ENCODE results near the gene PLCXD1.
"Not testable (repeated sequence)": the region's sequence is repeated elsewhere in the genome, so short reads cannot be mapped to it uniquely, and the experiment has no call there.

Gene PLCXD1

GRCh38 chrX:302975-303374 is 21.8 kb downstream of the PLCXD1 start:
- H3K27me3 ChIP-seq (replicated peaks; ENCODE audit: control insufficient read depth, insufficient read depth, low read length): no peaks in the 10 kb centered on the region
- DNase-seq (ENCODE audit: extremely low read depth, insufficient read length): no peak
- TF ChIP-seq CTCF (IDR thresholded peaks at IDR 0.05; ENCODE audit: insufficient read depth, low read length, poor library complexity, severe bottlenecking): no peak
- no peak overlapping the region for H3K4me3 ChIP-seq (replicated peaks; ENCODE audit: low read depth, low read length)
- peaks cover 15% of the 10 kb centered on the region for H3K36me3 ChIP-seq (ENCODE audit: control insufficient read depth, insufficient read depth, low read length)

- H3K27me3 ChIP-seq (replicated peaks; ENCODE audit: control insufficient read depth, insufficient read depth, low read length); H3K4me3 ChIP-seq (replicated peaks; ENCODE audit: low read depth, low read length); DNase-seq (ENCODE audit: extremely low read depth, insufficient read length): not testable (repeated sequence)
- peaks cover 24% of the 10 kb centered on the region for H3K36me3 ChIP-seq (ENCODE audit: control insufficient read depth, insufficient read depth, low read length)
Observed at GRCh38 chrX:305781-306613, 24.8 kb downstream of the PLCXD1 start.

- H3K4me3 ChIP-seq (replicated peaks; ENCODE audit: low read depth, low read length); DNase-seq (ENCODE audit: extremely low read depth, insufficient read length); H3K27me3 ChIP-seq (replicated peaks; ENCODE audit: control insufficient read depth, insufficient read depth, low read length): not testable (repeated sequence)
- H3K36me3 ChIP-seq (ENCODE audit: control insufficient read depth, insufficient read depth, low read length): peaks cover 27% of the 10 kb centered on the region
Observed at GRCh38 chrX:306614-307251, 25.6 kb downstream of the PLCXD1 start.

GRCh38 chrX:307261-308111 is 26.3 kb downstream of the PLCXD1 start:
- no peak for TF ChIP-seq CTCF (IDR thresholded peaks at IDR 0.05; ENCODE audit: insufficient read depth, low read length, poor library complexity, severe bottlenecking)
- H3K36me3 ChIP-seq (ENCODE audit: control insufficient read depth, insufficient read depth, low read length): peaks cover 33% of the 10 kb centered on the region
- no peak for DNase-seq (ENCODE audit: extremely low read depth, insufficient read length)

GRCh38 chrX:308821-309520 is 27.8 kb downstream of the PLCXD1 start:
- peaks cover 41% of the 10 kb centered on the region for H3K36me3 ChIP-seq (ENCODE audit: control insufficient read depth, insufficient read depth, low read length)

More at GRCh38 chrX:307261-308111, 26.3 kb downstream of the PLCXD1 start:
- Histone ChIP-seq H3K27me3 (replicated peaks; ENCODE audit: control insufficient read depth, insufficient read depth, low read length) (no peaks in the 10 kb centered on the region), H3K4me3 (replicated peaks; ENCODE audit: low read depth, low read length) (no peak overlapping the region)

More at GRCh38 chrX:308821-309520, 27.8 kb downstream of the PLCXD1 start:
- no peaks in the 10 kb centered on the region for H3K27me3 ChIP-seq (replicated peaks; ENCODE audit: control insufficient read depth, insufficient read depth, low read length)
- TF ChIP-seq CTCF (IDR thresholded peaks at IDR 0.05; ENCODE audit: insufficient read depth, low read length, poor library complexity, severe bottlenecking): no peak
- no peak overlapping the region for H3K4me3 ChIP-seq (replicated peaks; ENCODE audit: low read depth, low read length)
- DNase-seq (ENCODE audit: extremely low read depth, insufficient read length): no peak
